NCI-H748 treated with DMSO at 0.1 percent for 48 hours (cell line): ENCODE results near the gene KLHL6.
"Not testable (repeated sequence)": the region's sequence is repeated elsewhere in the genome, so short reads cannot be mapped to it uniquely, and the experiment has no call there.

ENCODE experiments used
- DNase-seq: peaks from one replicate; lab custom pipeline; 2025; lab: John Stamatoyannopoulos, UW

The KLHL6 gene, protein sequence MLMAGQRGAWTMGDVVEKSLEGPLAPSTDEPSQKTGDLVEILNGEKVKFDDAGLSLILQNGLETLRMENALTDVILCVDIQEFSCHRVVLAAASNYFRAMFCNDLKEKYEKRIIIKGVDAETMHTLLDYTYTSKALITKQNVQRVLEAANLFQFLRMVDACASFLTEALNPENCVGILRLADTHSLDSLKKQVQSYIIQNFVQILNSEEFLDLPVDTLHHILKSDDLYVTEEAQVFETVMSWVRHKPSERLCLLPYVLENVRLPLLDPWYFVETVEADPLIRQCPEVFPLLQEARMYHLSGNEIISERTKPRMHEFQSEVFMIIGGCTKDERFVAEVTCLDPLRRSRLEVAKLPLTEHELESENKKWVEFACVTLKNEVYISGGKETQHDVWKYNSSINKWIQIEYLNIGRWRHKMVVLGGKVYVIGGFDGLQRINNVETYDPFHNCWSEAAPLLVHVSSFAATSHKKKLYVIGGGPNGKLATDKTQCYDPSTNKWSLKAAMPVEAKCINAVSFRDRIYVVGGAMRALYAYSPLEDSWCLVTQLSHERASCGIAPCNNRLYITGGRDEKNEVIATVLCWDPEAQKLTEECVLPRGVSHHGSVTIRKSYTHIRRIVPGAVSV

GRCh38 chr3:183555541-183556081 is at the start of gene KLHL6:
TSS of gene KLHL6 (minus strand) at chr3:183555706. CDS start at chr3:183555653, 53 bp downstream.
- no peak for DNase-seq

- DNase-seq, result no peak
Observed at GRCh38 chr3:183597959-183598358, 42.5 kb upstream of the KLHL6 start.

DNA sequence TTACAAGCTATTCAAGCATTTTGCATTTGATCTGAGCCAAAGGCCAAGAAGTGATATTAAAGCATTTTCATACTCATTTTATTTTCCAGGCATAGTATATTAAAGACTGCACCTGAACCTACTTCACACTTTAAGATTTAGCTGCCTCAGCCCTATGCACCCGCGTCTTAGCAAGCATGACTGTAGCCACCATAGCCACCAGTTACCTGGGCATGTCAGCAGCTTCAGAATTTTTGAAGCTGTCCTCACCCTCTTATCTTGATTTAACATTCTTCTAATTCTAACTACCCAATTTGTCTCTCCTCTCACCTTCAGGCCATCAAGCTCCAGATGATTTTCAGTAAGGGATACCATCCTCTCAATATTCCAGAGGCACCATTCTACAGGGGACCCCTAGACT is 39.1 kb upstream of the KLHL6 start:
- no peak for DNase-seq

DNA sequence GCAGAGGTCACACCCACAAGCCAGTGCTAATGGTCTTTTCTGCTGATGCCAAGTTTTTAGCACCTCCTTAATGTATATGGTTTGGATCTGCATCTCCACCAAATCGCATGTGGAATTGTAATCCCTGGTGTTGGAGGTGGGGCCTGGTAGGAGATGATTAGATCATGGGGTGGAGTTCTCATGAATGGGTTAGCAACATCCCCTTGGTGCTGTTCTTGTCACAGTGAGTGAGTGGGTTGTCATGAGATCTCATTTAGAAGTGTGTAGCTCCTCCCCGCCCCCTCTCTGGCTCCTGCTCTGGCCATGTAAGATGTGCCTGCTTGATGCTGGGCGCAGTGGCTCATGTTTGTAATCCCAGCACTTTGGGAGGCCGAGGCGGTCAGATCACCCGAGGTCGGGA is 37.3 kb upstream of the KLHL6 start:
- no peak for DNase-seq

GRCh38 chr3:183591881-183592521 is 36.5 kb upstream of the KLHL6 start:
- no peak for DNase-seq

GRCh38 chr3:183590442-183590841 is 34.9 kb upstream of the KLHL6 start:
- DNase-seq, result no peak

DNA sequence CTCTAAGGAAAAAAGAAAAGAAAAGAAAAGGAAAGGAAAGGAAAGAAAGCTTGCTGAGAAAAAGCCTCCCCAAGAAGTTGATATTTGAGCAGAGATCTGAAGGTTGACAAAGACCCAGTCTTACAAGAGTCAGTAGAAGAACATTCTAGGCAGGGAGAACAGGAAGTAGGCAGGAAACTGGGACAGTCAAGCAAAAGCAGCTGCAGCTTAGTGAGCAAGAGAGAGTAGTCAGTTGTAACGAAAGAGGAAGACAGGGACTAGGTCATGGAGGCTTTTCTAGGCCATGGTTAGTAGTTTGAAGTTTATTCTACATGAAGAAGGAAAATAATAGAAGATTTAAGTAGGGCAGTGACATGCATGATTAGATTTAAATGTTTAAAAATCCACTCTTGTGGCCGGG is 31.8 kb upstream of the KLHL6 start:
- no peak for DNase-seq

GRCh38 chr3:183586477-183586876 is 31.0 kb upstream of the KLHL6 start:
- DNase-seq, result no peak

GRCh38 chr3:183584914-183585280 is 29.4 kb upstream of the KLHL6 start:
- DNase-seq, result no peak

DNA sequence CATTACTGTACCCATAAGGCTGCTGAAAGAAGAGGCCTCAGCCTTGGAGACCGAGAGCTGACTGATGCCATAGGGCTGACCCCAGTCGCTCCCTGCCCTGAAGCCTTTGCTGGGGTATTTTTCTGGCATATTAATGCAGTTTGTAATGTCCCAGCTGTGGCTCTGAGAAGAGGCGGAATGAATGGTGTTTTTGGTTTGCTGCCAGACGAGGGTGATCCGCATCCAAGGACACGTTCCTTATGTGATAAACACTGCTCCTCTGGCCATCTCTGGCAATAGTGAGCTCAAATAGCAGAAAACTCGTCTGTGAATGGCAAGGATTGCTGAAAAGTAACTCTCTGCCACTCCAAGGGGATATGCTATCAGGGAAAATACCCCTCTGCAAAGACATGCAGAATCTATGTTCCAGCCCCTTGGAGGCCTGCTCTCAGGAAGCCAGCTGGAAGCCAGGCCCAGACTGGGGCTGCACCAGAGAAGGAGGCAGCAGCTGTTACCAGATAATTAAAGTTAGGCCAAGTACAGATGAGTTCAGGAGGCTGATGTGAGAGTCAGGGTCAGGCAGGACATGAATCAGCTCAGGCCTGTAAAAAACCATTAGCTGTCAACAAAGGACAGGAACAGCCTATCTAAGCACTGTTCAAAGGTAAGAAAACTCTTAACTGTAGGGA is 28.9 kb upstream of the KLHL6 start:
- DNase-seq, result no peak

GRCh38 chr3:183583331-183584245 is 28.1 kb upstream of the KLHL6 start:
- no peak for DNase-seq

DNA sequence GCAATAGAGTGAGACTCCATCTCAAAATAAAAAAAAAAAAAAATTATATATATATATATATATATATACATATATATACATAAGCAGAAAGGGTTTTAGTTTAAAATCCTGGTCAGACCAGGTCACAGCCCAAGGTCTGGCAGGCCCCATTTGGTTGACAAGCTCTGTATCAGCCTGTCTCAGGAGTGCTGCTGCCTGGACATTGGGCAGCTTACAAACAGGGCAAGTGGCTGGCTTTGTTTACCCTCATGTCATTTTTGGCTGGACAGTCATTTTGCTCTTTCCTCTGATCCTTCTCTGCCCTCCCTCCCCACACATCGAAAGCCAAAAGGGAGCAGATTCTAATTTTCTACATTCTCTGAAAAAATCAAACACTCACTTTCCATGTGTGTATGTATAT is 26.7 kb upstream of the KLHL6 start:
- DNase-seq, result no peak

- no peak for DNase-seq
Observed at GRCh38 chr3:183581496-183582155, 26.1 kb upstream of the KLHL6 start.

- DNase-seq, result no peak
Observed at GRCh38 chr3:183579967-183580900, 24.7 kb upstream of the KLHL6 start.

- DNase-seq, result no peak
Observed at GRCh38 chr3:183578179-183578578, 22.7 kb upstream of the KLHL6 start.

DNA sequence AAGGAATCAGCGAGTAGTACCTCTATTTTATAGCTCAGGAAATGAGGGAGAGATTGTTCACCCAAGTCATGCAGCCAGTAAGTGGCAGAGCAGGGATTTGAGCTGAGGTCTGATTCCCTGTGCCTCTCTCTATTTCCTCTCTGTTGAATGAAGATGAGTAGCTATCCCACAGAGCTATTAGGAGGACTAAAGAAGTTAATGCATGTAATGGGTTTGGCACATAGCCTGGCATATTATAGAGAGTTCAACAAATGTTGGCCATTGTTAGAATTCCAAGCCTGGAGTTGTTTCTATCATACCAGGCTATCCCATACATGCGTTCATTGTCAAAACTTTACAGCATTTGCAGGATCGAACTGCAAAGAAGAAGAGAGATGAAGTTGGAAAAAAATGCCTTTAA is 21.8 kb upstream of the KLHL6 start:
- peak; percentile 17 for DNase-seq

DNA sequence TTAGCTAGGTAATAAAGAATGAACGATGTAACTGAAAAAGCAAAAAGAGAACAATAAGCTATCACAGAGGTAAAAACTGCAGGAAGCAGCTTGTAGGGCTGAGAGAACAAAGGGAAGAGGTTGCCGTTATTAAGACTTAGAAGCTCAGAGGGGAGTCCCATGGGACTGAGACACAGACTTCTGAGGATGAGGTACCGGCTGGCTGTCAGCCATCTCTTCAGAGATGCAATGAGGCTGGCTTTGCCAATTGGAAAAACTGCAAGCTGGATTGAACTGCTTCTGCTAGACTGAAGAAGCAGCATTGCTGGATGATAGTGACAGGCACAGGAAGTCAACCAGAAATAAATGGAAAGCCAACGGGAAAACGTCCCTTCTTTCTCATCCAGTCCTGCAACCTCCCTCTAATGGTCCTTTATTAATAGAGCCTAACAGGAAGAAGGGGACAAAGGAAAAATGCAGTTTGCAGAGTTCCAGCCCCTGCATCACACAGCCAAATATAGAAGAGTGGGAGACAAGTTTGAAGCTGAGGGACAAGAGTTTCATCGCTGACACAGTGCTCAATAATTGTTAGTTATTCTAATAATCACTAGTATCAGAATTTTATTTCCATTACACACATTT is 21.1 kb upstream of the KLHL6 start:
- DNase-seq, result no peak

DNA sequence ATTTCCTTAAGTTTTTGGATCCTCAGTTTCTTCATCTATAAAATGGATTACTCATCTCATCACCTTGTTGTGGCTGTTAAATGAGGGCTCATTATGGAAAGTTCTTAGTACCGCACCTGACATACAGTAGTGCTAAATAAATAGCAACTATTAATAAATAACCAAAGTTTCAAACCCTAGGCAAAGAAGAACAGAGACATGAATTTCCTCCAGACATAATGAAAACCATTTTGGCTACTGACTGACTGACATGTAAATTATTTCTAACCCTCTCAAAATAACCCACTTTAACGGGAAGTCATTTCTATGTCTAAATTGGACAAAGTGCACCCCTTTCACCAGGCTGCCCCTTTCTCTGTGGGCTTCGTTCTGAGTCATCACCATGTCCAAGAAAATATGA is 17.4 kb upstream of the KLHL6 start:
- no peak for DNase-seq

DNA sequence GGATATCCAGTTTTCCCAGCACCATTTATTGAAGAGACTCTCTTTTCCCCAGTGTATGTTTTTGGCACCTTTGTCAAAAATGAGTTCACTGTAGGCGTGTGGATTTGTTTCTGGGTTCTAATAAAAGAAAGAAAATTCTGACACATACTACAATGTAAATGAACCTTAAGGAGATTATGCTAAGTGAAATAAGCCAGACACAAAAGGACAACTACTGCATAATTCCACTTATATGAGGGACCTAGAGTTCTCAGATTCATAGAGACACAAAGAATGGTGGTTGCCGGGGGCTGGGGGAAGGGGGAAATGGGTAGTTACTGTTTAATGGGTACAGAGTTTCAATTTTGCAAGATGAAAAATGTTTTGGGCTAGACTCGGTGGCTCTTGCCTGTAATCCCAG is 14.7 kb upstream of the KLHL6 start:
- not testable (repeated sequence) for DNase-seq
